Stimulated activated CD4-positive, alpha-beta T cell treated with anti-CD3 and anti-CD28 coated beads, Interleukin-1b, Interleukin-23, amount 100 ng/mL, for 24 hours (primary cell): ENCODE results near the gene CYP4V2.

Experiments used
- DNase-seq, 4 experiments: peaks; one replicate each; pipeline ENCODE4 v3.0.0-alpha.2; 2020; ENCODE audit warnings: low read depth in 4 of 4, low spot score in 1 of 4

CYP4V2 gene

GRCh38 chr4:186188107-186188506, 3.3 kb upstream of the CYP4V2 start:
- DNase-seq: no peak

GRCh38 chr4:186189656-186190055, 1.7 kb upstream of the CYP4V2 start:
- no peak for DNase-seq

- DNase-seq: peak in 2 of 4 experiments; percentile 13 to 25
These were observed 677 bp upstream of the CYP4V2 start for GRCh38 chr4:186190581-186191199.

GRCh38 chr4:186192066-186192612, 772 bp downstream of the CYP4V2 start:
- DNase-seq: peak in 1 of 4 experiments; percentile 10

GRCh38 chr4:186193851-186194250, 2.5 kb downstream of the CYP4V2 start:
- no peak for DNase-seq

- no peak for DNase-seq
These were observed 4.7 kb downstream of the CYP4V2 start for GRCh38 chr4:186196063-186196462.

GRCh38 chr4:186200516-186200915, 9.1 kb downstream of the CYP4V2 start:
- no peak for DNase-seq

GRCh38 chr4:186201010-186201409, 9.6 kb downstream of the CYP4V2 start:
- no peak for DNase-seq

GRCh38 chr4:186201535-186202230, 10.3 kb downstream of the CYP4V2 start:
- DNase-seq: peak in 2 of 4 experiments; percentile 25 to 37

- no peak for DNase-seq
These were observed 11.2 kb downstream of the CYP4V2 start for GRCh38 chr4:186202490-186203140.

- DNase-seq: no peak
These were observed 12.0 kb downstream of the CYP4V2 start for GRCh38 chr4:186203406-186203805.

- peak in 2 of 4 experiments; percentile 43 to 48 for DNase-seq
These were observed 12.8 kb downstream of the CYP4V2 start for GRCh38 chr4:186204103-186204559.

- no peak for DNase-seq
These were observed 13.3 kb downstream of the CYP4V2 start for GRCh38 chr4:186204686-186205085.

GRCh38 chr4:186205156-186205555, 13.8 kb downstream of the CYP4V2 start:
- no peak for DNase-seq

- no peak for DNase-seq
These were observed 25.2 kb downstream of the CYP4V2 start for GRCh38 chr4:186216465-186217024.

GRCh38 chr4:186217733-186218293, 26.4 kb downstream of the CYP4V2 start:
- DNase-seq: no peak

- no peak for DNase-seq
These were observed 30.3 kb downstream of the CYP4V2 start for GRCh38 chr4:186221624-186222023.

GRCh38 chr4:186225848-186226247, 34.5 kb downstream of the CYP4V2 start:
- DNase-seq: no peak

- no peak for DNase-seq
These were observed 35.3 kb downstream of the CYP4V2 start for GRCh38 chr4:186226521-186227189.

- DNase-seq: no peak
These were observed 35.9 kb downstream of the CYP4V2 start, which contains the start of gene KLKB1 for GRCh38 chr4:186227221-186227620. Gene KLKB1, plus strand, starts transcription at chr4:186227507. Its CDS starts 689 bp downstream, at chr4:186228196.
